Stimulated activated CD4-positive, alpha-beta T cell treated with anti-CD3 and anti-CD28 coated beads, Interleukin-1b, Interleukin-23, amount 100 ng/mL, for 48 hours (primary cell): Measurements from ENCODE around the gene CCL7.
A peak's percentile ranks its signal among the peaks of the same experiment; 100 is the strongest.

Source experiments
- DNase-seq: peaks from one replicate; pipeline ENCODE4 v3.0.0-alpha.2; 2020

CCL7 gene

GRCh38 chr17:34248511-34249024 is 21.5 kb upstream of the CCL7 start:
- DNase-seq = no peak

GRCh38 chr17:34249061-34249460 is 21.0 kb upstream of the CCL7 start:
- DNase-seq = no peak

GRCh38 chr17:34249478-34249877 is 20.5 kb upstream of the CCL7 start:
- DNase-seq = no peak

- DNase-seq = no peak
These were observed 18.8 kb upstream of the CCL7 start for GRCh38 chr17:34251186-34251585.

GRCh38 chr17:34252095-34252443 is 18.0 kb upstream of the CCL7 start:
- DNase-seq = no peak

- DNase-seq = no peak
These were observed 17.4 kb upstream of the CCL7 start for GRCh38 chr17:34252444-34253138.

- DNase-seq = no peak
These were observed 16.9 kb upstream of the CCL7 start for GRCh38 chr17:34253139-34253525.

GRCh38 chr17:34254146-34254545 is 15.9 kb upstream of the CCL7 start:
- no peak for DNase-seq

GRCh38 chr17:34254651-34255380 is 15.2 kb upstream of the CCL7 start, which contains the start of gene CCL2:
TSS of gene CCL2 (plus strand) at chr17:34255285. CDS start at chr17:34255350, 65 bp downstream.
- DNase-seq = no peak

GRCh38 chr17:34255381-34255732 is 14.7 kb upstream of the CCL7 start:
- no peak for DNase-seq

GRCh38 chr17:34255841-34256240 is 14.2 kb upstream of the CCL7 start:
- no peak for DNase-seq

GRCh38 chr17:34257299-34257985 is 12.6 kb upstream of the CCL7 start:
- DNase-seq = no peak

GRCh38 chr17:34257986-34258326 is 12.1 kb upstream of the CCL7 start:
- no peak for DNase-seq

- no peak for DNase-seq
These were observed 10.9 kb upstream of the CCL7 start for GRCh38 chr17:34259146-34259545.

- no peak for DNase-seq
These were observed 9.2 kb upstream of the CCL7 start for GRCh38 chr17:34260861-34261260.

- DNase-seq = peak; percentile 15
These were observed 8.3 kb upstream of the CCL7 start for GRCh38 chr17:34261568-34262337.

GRCh38 chr17:34265711-34266110 is 4.3 kb upstream of the CCL7 start:
- DNase-seq = no peak

- no peak for DNase-seq
These were observed 5.9 kb downstream of the CCL7 start for GRCh38 chr17:34275881-34276280.

GRCh38 chr17:34276826-34277225 is 6.8 kb downstream of the CCL7 start:
- DNase-seq = no peak

- DNase-seq = no peak
These were observed 13.6 kb downstream of the CCL7 start for GRCh38 chr17:34283571-34283970.

- no peak for DNase-seq
These were observed 15.3 kb downstream of the CCL7 start, which contains the start of gene CCL11 for GRCh38 chr17:34285286-34285792. TSS of gene CCL11 (plus strand) at chr17:34285742. CDS start at chr17:34285809, 67 bp downstream.

GRCh38 chr17:34287875-34288274 is 17.9 kb downstream of the CCL7 start:
- DNase-seq = no peak

- DNase-seq = no peak
These were observed 20.6 kb downstream of the CCL7 start for GRCh38 chr17:34290586-34290985.
